Neural cell (in vitro differentiated cells): ENCODE data around the gene TAF1C. TPM values are rescaled to one million over a fixed set of nuclear protein-coding genes. Genes with fewer than 3 reads are reported as not detected.

Source experiments
- H2AFZ ChIP-seq: fragments of 200-600, 300-800 bp; sonication (generic), shearing (Covaris generic); 2 replicates; pipeline ENCODE4 v1.6.0; 2014; ENCODE audit warnings: low read depth, mild to moderate bottlenecking, antibody characterized with exemption, low read length, moderate library complexity
- H3F3A ChIP-seq: fragments of 200-600 bp; shearing (Covaris generic); 2 replicates; pipeline ENCODE4 v1.6.1; 2016; ENCODE audit warnings: mild to moderate bottlenecking, moderate library complexity, mixed read lengths, antibody characterized with exemption, low read length; ENCODE audit not compliant: insufficient read depth, poor library complexity, severe bottlenecking
- H3K27ac ChIP-seq: fragments of 200-600, 300-800 bp; sonication (generic), shearing (Covaris generic); 2 replicates; pipeline ENCODE4 v1.5.1; 2014; ENCODE audit warnings: mild to moderate bottlenecking, low read length, moderate library complexity
- H3K27me3 ChIP-seq: fragments of 300-800, 200-600 bp; sonication (generic), shearing (Covaris generic); 2 replicates; pipeline ENCODE4 v1.6.0; 2014; ENCODE audit warnings: mild to moderate bottlenecking, low read depth, low read length, moderate library complexity; ENCODE audit not compliant: insufficient read depth
- H3K36me3 ChIP-seq: fragments of 300-800, 200-600 bp; sonication (generic), shearing (Covaris generic); 2 replicates; pipeline ENCODE4 v1.5.1; 2014; ENCODE audit warnings: mild to moderate bottlenecking, antibody characterized with exemption, low read length, moderate library complexity; ENCODE audit not compliant: insufficient read depth
- H3K4me2 ChIP-seq: fragments of 300-800, 200-600 bp; sonication (generic), shearing (Covaris generic); 2 replicates; pipeline ENCODE4 v1.6.0; 2014; ENCODE audit warnings: mild to moderate bottlenecking, low read length
- H3K4me3 ChIP-seq: fragments of 300-800, 200-600 bp; sonication (generic), shearing (Covaris generic); 2 replicates; pipeline ENCODE4 v1.5.1; 2014; ENCODE audit warnings: mild to moderate bottlenecking, low read length, moderate library complexity
- H3K79me2 ChIP-seq: fragments of 200-600 bp; shearing (Covaris generic); replicated peaks from 2 replicates; pipeline ENCODE4 v1.6.0; 2014; ENCODE audit warnings: mild to moderate bottlenecking, low read length, moderate library complexity; ENCODE audit not compliant: insufficient read depth
- H3K9ac ChIP-seq: fragments of 300-800, 200-600 bp; sonication (generic), shearing (Covaris generic); 2 replicates; pipeline ENCODE4 v1.6.1; 2016; ENCODE audit warnings: mild to moderate bottlenecking, low read length, mixed read lengths
- H3K9me2 ChIP-seq: fragments of 200-600 bp; shearing (Covaris generic); 2 replicates; pipeline ENCODE4 v1.6.1; 2016; ENCODE audit warnings: mild to moderate bottlenecking, low read length, mixed read lengths; ENCODE audit not compliant: insufficient read depth
- H3K9me3 ChIP-seq: fragments of 200-600, 300-800 bp; sonication (generic), shearing (Covaris generic); 2 replicates; pipeline ENCODE4 v1.6.1; 2016; ENCODE audit warnings: mild to moderate bottlenecking, mixed run types, low read length, moderate library complexity, mixed read lengths
- H4K20me1 ChIP-seq: fragments of 200-600 bp; shearing (Covaris generic); 2 replicates; pipeline ENCODE4 v1.6.1; 2016; ENCODE audit warnings: mild to moderate bottlenecking, mixed run types; ENCODE audit not compliant: insufficient read depth
- EP300 ChIP-seq: fragments of 450-650 bp; conservative IDR thresholded peaks from 2 replicates; pipeline ENCODE4 v1.6.1; 2014; ENCODE audit warnings: antibody characterized with exemption, mild to moderate bottlenecking, moderate library complexity; ENCODE audit not compliant: poor library complexity, severe bottlenecking
- EZH2 ChIP-seq: fragments of 200-600, 300-800 bp; shearing (Covaris generic), sonication (generic); IDR thresholded peaks from 2 replicates; pipeline ENCODE4 v1.6.1; 2014; ENCODE audit warnings: antibody characterized with exemption, low read length, borderline replicate concordance, mild to moderate bottlenecking; ENCODE audit not compliant: insufficient read depth, poor library complexity, severe bottlenecking
- MXI1 ChIP-seq: fragments of 450-650 bp; conservative IDR thresholded peaks from 2 replicates; pipeline ENCODE4 v1.6.1; 2014; ENCODE audit warnings: antibody characterized with exemption, mild to moderate bottlenecking; ENCODE audit not compliant: poor library complexity, severe bottlenecking
- POLR2AphosphoS5 ChIP-seq: IDR thresholded peaks from 2 replicates; pipeline ENCODE4 v1.6.1; 2012
- RAD21 ChIP-seq: fragments of 450-650 bp; conservative IDR thresholded peaks from 2 replicates; pipeline ENCODE4 v1.6.1; 2014; ENCODE audit warnings: antibody characterized with exemption, mild to moderate bottlenecking, moderate library complexity
- SMC3 ChIP-seq: fragments of 450-650 bp; conservative IDR thresholded peaks from 2 replicates; pipeline ENCODE4 v1.6.1; 2014; ENCODE audit warnings: antibody characterized with exemption, mild to moderate bottlenecking, moderate library complexity; ENCODE audit not compliant: poor library complexity
- TAF1 ChIP-seq: IDR thresholded peaks from 2 replicates; pipeline ENCODE4 v1.6.1; 2012; ENCODE audit warnings: low read depth
- polyA plus RNA-seq: library from polyadenylated mRNA; depleted of rRNA; stranded (reverse); fragments of >200 nt; gene quantifications from 2 replicates; pipeline ENCODE4 v1.2.3, GENCODE V29; 2014
- TF ChIP-seq, protein P1 (sequence below): IDR thresholded peaks from 2 replicates; pipeline ENCODE4 v1.6.1; 2012; ENCODE audit warnings: borderline replicate concordance
- TF ChIP-seq, protein P2 (sequence below): fragments of 450-650 bp; IDR thresholded peaks from 2 replicates; pipeline ENCODE4 v1.5.1; 2014; ENCODE audit warnings: antibody characterized with exemption, mild to moderate bottlenecking, moderate library complexity; ENCODE audit not compliant: poor library complexity, severe bottlenecking

The TAF1C gene
- polyA plus RNA-seq, 1 donor from 2014 or later: 25.5 TPM

DNA sequence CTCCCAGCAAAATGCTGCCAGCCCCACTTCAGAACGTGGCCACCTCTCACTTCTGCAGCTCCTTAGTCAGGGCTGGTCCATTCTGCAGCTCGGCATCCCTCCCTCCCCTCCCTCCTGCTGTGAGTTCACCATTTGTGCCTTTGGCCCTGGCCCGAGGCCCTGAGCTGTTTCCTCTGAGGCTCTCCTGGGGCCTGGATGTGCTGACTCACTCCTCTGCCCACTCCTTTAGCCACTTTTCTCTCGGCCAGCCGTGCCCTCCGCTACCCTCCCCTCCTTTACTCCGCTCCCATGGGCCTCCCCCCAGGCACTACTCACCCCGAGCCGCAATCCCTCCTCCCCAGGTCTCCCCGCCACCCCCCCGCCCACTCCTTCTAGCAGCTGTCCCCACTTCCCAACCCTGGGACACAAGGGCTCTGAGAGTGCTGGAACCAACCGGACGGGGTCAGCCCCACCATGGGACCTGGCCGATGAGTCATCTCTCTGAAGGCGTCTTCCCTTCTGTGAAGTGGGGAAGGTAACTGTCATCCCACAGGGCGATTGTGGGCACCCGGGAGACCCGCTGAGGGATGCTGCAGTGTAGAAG lies 41.5 kb upstream of the TAF1C start:
- H4K20me1 ChIP-seq: no peaks in the 10 kb centered on the region
- H3K9me2 ChIP-seq: no peaks in the 10 kb centered on the region
- H2AFZ ChIP-seq: no peak overlapping the region
- no peaks in the 10 kb centered on the region for H3K9me3 ChIP-seq
- TF ChIP-seq MXI1 (no peak), TAF1 (no peak), EZH2 (no peak), EP300 (no peak), POLR2AphosphoS5 (no peak), RAD21 (no peak), SMC3 (no peak)
- TF ChIP-seq, protein P1, sequence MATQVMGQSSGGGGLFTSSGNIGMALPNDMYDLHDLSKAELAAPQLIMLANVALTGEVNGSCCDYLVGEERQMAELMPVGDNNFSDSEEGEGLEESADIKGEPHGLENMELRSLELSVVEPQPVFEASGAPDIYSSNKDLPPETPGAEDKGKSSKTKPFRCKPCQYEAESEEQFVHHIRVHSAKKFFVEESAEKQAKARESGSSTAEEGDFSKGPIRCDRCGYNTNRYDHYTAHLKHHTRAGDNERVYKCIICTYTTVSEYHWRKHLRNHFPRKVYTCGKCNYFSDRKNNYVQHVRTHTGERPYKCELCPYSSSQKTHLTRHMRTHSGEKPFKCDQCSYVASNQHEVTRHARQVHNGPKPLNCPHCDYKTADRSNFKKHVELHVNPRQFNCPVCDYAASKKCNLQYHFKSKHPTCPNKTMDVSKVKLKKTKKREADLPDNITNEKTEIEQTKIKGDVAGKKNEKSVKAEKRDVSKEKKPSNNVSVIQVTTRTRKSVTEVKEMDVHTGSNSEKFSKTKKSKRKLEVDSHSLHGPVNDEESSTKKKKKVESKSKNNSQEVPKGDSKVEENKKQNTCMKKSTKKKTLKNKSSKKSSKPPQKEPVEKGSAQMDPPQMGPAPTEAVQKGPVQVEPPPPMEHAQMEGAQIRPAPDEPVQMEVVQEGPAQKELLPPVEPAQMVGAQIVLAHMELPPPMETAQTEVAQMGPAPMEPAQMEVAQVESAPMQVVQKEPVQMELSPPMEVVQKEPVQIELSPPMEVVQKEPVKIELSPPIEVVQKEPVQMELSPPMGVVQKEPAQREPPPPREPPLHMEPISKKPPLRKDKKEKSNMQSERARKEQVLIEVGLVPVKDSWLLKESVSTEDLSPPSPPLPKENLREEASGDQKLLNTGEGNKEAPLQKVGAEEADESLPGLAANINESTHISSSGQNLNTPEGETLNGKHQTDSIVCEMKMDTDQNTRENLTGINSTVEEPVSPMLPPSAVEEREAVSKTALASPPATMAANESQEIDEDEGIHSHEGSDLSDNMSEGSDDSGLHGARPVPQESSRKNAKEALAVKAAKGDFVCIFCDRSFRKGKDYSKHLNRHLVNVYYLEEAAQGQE: no peak
- TF ChIP-seq, protein P2, sequence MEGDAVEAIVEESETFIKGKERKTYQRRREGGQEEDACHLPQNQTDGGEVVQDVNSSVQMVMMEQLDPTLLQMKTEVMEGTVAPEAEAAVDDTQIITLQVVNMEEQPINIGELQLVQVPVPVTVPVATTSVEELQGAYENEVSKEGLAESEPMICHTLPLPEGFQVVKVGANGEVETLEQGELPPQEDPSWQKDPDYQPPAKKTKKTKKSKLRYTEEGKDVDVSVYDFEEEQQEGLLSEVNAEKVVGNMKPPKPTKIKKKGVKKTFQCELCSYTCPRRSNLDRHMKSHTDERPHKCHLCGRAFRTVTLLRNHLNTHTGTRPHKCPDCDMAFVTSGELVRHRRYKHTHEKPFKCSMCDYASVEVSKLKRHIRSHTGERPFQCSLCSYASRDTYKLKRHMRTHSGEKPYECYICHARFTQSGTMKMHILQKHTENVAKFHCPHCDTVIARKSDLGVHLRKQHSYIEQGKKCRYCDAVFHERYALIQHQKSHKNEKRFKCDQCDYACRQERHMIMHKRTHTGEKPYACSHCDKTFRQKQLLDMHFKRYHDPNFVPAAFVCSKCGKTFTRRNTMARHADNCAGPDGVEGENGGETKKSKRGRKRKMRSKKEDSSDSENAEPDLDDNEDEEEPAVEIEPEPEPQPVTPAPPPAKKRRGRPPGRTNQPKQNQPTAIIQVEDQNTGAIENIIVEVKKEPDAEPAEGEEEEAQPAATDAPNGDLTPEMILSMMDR: no peak
- H3K36me3 ChIP-seq: no peaks in the 10 kb centered on the region
- H3K79me2 ChIP-seq: no peaks in the 10 kb centered on the region
- no peaks in the 10 kb centered on the region for H3K27me3 ChIP-seq
- no peak overlapping the region for H3K4me2 ChIP-seq
- no peaks in the 10 kb centered on the region for H3F3A ChIP-seq
- H3K27ac ChIP-seq: no peak overlapping the region
- H3K9ac ChIP-seq: no peak overlapping the region
- no peak overlapping the region for H3K4me3 ChIP-seq

GRCh38 chr16:84227548-84227947 lies 40.7 kb upstream of the TAF1C start:
- H3K79me2 ChIP-seq: no peaks in the 10 kb centered on the region
- no peak overlapping the region for H2AFZ ChIP-seq
- no peaks in the 10 kb centered on the region for H4K20me1 ChIP-seq
- H3K4me2 ChIP-seq: no peak overlapping the region
- no peaks in the 10 kb centered on the region for H3F3A ChIP-seq
- H3K36me3 ChIP-seq: no peaks in the 10 kb centered on the region
- no peaks in the 10 kb centered on the region for H3K9me2 ChIP-seq
- H3K9ac ChIP-seq: no peak overlapping the region
- H3K27me3 ChIP-seq: no peaks in the 10 kb centered on the region
- no peak overlapping the region for H3K27ac ChIP-seq
- no peaks in the 10 kb centered on the region for H3K9me3 ChIP-seq
- TF ChIP-seq MXI1 (no peak), POLR2AphosphoS5 (no peak), SMC3 (no peak), TAF1 (no peak), EP300 (no peak), EZH2 (no peak), RAD21 (no peak)
- TF ChIP-seq, protein P1: no peak
- TF ChIP-seq, protein P2: no peak
- H3K4me3 ChIP-seq: no peak overlapping the region
